ENCODE measurements around the gene EEPD1.

- TF ChIP-seq, protein P1, sequence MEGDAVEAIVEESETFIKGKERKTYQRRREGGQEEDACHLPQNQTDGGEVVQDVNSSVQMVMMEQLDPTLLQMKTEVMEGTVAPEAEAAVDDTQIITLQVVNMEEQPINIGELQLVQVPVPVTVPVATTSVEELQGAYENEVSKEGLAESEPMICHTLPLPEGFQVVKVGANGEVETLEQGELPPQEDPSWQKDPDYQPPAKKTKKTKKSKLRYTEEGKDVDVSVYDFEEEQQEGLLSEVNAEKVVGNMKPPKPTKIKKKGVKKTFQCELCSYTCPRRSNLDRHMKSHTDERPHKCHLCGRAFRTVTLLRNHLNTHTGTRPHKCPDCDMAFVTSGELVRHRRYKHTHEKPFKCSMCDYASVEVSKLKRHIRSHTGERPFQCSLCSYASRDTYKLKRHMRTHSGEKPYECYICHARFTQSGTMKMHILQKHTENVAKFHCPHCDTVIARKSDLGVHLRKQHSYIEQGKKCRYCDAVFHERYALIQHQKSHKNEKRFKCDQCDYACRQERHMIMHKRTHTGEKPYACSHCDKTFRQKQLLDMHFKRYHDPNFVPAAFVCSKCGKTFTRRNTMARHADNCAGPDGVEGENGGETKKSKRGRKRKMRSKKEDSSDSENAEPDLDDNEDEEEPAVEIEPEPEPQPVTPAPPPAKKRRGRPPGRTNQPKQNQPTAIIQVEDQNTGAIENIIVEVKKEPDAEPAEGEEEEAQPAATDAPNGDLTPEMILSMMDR (IDR thresholded peaks at IDR 0.05): no peak
- no peak for TF ChIP-seq POLR2A (IDR thresholded peaks at IDR 0.05)
Observed at GRCh38 chr7:36219429-36219828, 66.4 kb downstream of the EEPD1 start.
